Tibial nerve (tissue), 4 donors: ENCODE measurements around the gene ALOX15B.

Source experiments
- EP300 ChIP-seq, 2 donors: sonication (generic); formaldehyde crosslinking; IDR thresholded peaks; one replicate each; pipeline ENCODE4 v1.6.1; 2017; ENCODE audit warnings: antibody characterized with exemption in 2 of 2, mild to moderate bottlenecking in 1 of 2
- POLR2A ChIP-seq, 2 donors: fragments of 450-650 bp; IDR thresholded peaks; one replicate each; pipeline ENCODE4 v1.6.1; 2017; ENCODE audit warnings: antibody characterized with exemption in 2 of 2, mild to moderate bottlenecking in 2 of 2, moderate library complexity in 2 of 2
- TF ChIP-seq, protein P1 (sequence below), 5 experiments: fragments of 200-600 bp in 3 of 5; fragments of 450-650 bp in 2 of 5; sonication (generic) in 3 of 5; IDR thresholded peaks; one replicate each; pipeline ENCODE4 v1.5.1; 2016 to 2019; ENCODE audit warnings: antibody characterized with exemption in 5 of 5, mild to moderate bottlenecking in 3 of 5, moderate library complexity in 2 of 5

- TF ChIP-seq POLR2A (IDR thresholded peaks at IDR 0.05), result no peak
- TF ChIP-seq, protein P1, sequence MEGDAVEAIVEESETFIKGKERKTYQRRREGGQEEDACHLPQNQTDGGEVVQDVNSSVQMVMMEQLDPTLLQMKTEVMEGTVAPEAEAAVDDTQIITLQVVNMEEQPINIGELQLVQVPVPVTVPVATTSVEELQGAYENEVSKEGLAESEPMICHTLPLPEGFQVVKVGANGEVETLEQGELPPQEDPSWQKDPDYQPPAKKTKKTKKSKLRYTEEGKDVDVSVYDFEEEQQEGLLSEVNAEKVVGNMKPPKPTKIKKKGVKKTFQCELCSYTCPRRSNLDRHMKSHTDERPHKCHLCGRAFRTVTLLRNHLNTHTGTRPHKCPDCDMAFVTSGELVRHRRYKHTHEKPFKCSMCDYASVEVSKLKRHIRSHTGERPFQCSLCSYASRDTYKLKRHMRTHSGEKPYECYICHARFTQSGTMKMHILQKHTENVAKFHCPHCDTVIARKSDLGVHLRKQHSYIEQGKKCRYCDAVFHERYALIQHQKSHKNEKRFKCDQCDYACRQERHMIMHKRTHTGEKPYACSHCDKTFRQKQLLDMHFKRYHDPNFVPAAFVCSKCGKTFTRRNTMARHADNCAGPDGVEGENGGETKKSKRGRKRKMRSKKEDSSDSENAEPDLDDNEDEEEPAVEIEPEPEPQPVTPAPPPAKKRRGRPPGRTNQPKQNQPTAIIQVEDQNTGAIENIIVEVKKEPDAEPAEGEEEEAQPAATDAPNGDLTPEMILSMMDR (IDR thresholded peaks at IDR 0.05), result no peak
- TF ChIP-seq EP300 (IDR thresholded peaks at IDR 0.05), result no peak
Observed at GRCh38 chr17:8052256-8053252, 13.7 kb downstream of the ALOX15B start.
